Mesodermal cell (in vitro differentiated cells): ENCODE measurements around the gene PROM2.

ENCODE experiments used
- H3K27ac ChIP-seq: 2 replicates; pipeline ENCODE4 v1.7.0; 2013; ENCODE audit warnings: mild to moderate bottlenecking, low read depth, low read length, moderate library complexity; ENCODE audit not compliant: severe bottlenecking
- H3K36me3 ChIP-seq: 2 replicates; pipeline ENCODE4 v1.7.1; 2013; ENCODE audit warnings: mild to moderate bottlenecking, low read length, moderate library complexity; ENCODE audit not compliant: control insufficient read depth, insufficient read depth
- H3K4me1 ChIP-seq: one replicate; pipeline ENCODE4 v1.7.1; 2013; ENCODE audit warnings: mild to moderate bottlenecking, low read length; ENCODE audit not compliant: insufficient read depth, control insufficient read depth, poor library complexity, severe bottlenecking
- H3K4me3 ChIP-seq: 2 replicates; pipeline ENCODE4 v1.7.0; 2013; ENCODE audit warnings: low read length, control low read depth, mild to moderate bottlenecking; ENCODE audit not compliant: insufficient read depth, poor library complexity, severe bottlenecking; ENCODE audit errors: extremely low read depth
- H3K9me3 ChIP-seq: 2 replicates; pipeline ENCODE4 v1.7.1; 2013; ENCODE audit warnings: mild to moderate bottlenecking, low read length, moderate library complexity; ENCODE audit not compliant: control insufficient read depth
- WGBS, 2 experiments: methylation state at CpG; one replicate each; pipeline ENCODE4 v1.1.5; 2013; ENCODE audit warnings: missing lambda C conversion rate in 2 of 2; ENCODE audit not compliant: insufficient coverage in 2 of 2; 5-methylcytosine and 5-hydroxymethylcytosine counted together

The PROM2 gene

GRCh38 chr2:95325590-95326432, 51.6 kb downstream of the PROM2 start:
- Histone ChIP-seq H3K9me3 (no peaks in the 10 kb centered on the region), H3K36me3 (no peaks in the 10 kb centered on the region), H3K4me1 (peaks cover 8% of the 10 kb centered on the region), H3K4me3 (no peak overlapping the region), H3K27ac (no peak overlapping the region)
- 87 to 88% methylated on average over 10 of the region's 10 CpGs for WGBS, 2 experiments

- Histone ChIP-seq H3K27ac (no peak overlapping the region), H3K9me3 (no peaks in the 10 kb centered on the region), H3K36me3 (no peaks in the 10 kb centered on the region), H3K4me3 (no peak overlapping the region), H3K4me1 (peaks cover 8% of the 10 kb centered on the region)
- 89 to 92% methylated on average over 28 to 30 of the region's 30 CpGs for WGBS, 2 experiments
Measured at GRCh38 chr2:95326433-95327140, 52.3 kb downstream of the PROM2 start.

GRCh38 chr2:95327861-95328260, 53.6 kb downstream of the PROM2 start:
- 85 to 89% methylated on average over 3 to 4 of the region's 7 CpGs for WGBS, 2 experiments

GRCh38 chr2:95328358-95329125, 54.3 kb downstream of the PROM2 start:
- 89 to 91% methylated on average over 10 to 12 of the region's 15 CpGs for WGBS, 2 experiments
- H3K4me3 ChIP-seq, result no peak overlapping the region

More at GRCh38 chr2:95327861-95328260, 53.6 kb downstream of the PROM2 start:
- H3K36me3 ChIP-seq, result no peaks in the 10 kb centered on the region
- H3K9me3 ChIP-seq, result no peaks in the 10 kb centered on the region
- H3K4me3 ChIP-seq, result no peak overlapping the region
- H3K27ac ChIP-seq, result no peak overlapping the region
- peaks cover 8% of the 10 kb centered on the region for H3K4me1 ChIP-seq

GRCh38 chr2:95329401-95329800, 55.2 kb downstream of the PROM2 start:
- Histone ChIP-seq H3K9me3 (no peaks in the 10 kb centered on the region), H3K27ac (no peak overlapping the region), H3K4me1 (peaks cover 8% of the 10 kb centered on the region), H3K4me3 (no peak overlapping the region), H3K36me3 (no peaks in the 10 kb centered on the region)
- WGBS, 2 experiments, result 95% methylated on average over 14 of the region's 14 CpGs

More at GRCh38 chr2:95328358-95329125, 54.3 kb downstream of the PROM2 start:
- Histone ChIP-seq H3K9me3 (no peaks in the 10 kb centered on the region), H3K4me1 (peaks cover 8% of the 10 kb centered on the region), H3K27ac (no peak overlapping the region), H3K36me3 (no peaks in the 10 kb centered on the region)

- WGBS, 2 experiments, result 82 to 91% methylated on average over 12 of the region's 23 CpGs
- H3K4me1 ChIP-seq, result peaks cover 8% of the 10 kb centered on the region
Measured at GRCh38 chr2:95329891-95330793, 55.9 kb downstream of the PROM2 start.

GRCh38 chr2:95330794-95331338, 56.6 kb downstream of the PROM2 start:
- 85 to 87% methylated on average over 11 of the region's 11 CpGs for WGBS, 2 experiments
- H3K9me3 ChIP-seq, result no peaks in the 10 kb centered on the region
- H3K27ac ChIP-seq, result no peak overlapping the region
- no peaks in the 10 kb centered on the region for H3K36me3 ChIP-seq
- H3K4me3 ChIP-seq, result no peak overlapping the region
- peaks cover 8% of the 10 kb centered on the region for H3K4me1 ChIP-seq

More at GRCh38 chr2:95329891-95330793, 55.9 kb downstream of the PROM2 start:
- no peak overlapping the region for H3K4me3 ChIP-seq
- no peak overlapping the region for H3K27ac ChIP-seq
- H3K36me3 ChIP-seq, result no peaks in the 10 kb centered on the region
- no peaks in the 10 kb centered on the region for H3K9me3 ChIP-seq

- Histone ChIP-seq H3K36me3 (no peaks in the 10 kb centered on the region), H3K27ac (no peak overlapping the region), H3K4me1 (peaks cover 8% of the 10 kb centered on the region), H3K4me3 (no peak overlapping the region), H3K9me3 (no peaks in the 10 kb centered on the region)
- WGBS, 2 experiments, result 93 to 96% methylated on average over 9 to 10 of the region's 10 CpGs
Measured at GRCh38 chr2:95331606-95332005, 57.4 kb downstream of the PROM2 start.

- WGBS, 2 experiments, result 98 to 100% methylated on average over 5 to 7 of the region's 8 CpGs
- Histone ChIP-seq H3K9me3 (no peaks in the 10 kb centered on the region), H3K27ac (no peak overlapping the region), H3K4me3 (no peak overlapping the region), H3K4me1 (peaks cover 8% of the 10 kb centered on the region), H3K36me3 (no peaks in the 10 kb centered on the region)
Measured at GRCh38 chr2:95332036-95332435, 57.8 kb downstream of the PROM2 start.
